IMR-90 (cell line): ENCODE measurements around the gene CCL19. TPM values are rescaled to one million over a fixed set of nuclear protein-coding genes. Genes with fewer than 3 reads are reported as not detected.

ENCODE experiments used
- ATAC-seq: fragments of 200-7000 bp; cut with Tn5 transposase; 2 replicates; pipeline ENCODE4 v1.9.1; 2020; ENCODE audit warnings: low read depth, mild to moderate bottlenecking, moderate library complexity
- BruUV-seq: library from RNA; stranded (reverse); fragments of 400-500 nt; replicated peaks from 2 replicates; lab custom pipeline; 2021; lab: Mats Ljungman, UMichigan
- CTCF ChIA-PET: fragments of 300-600 bp; formaldehyde crosslinking; extraction: SDS; loops from one replicate; lab custom pipeline; 2021; ENCODE audit warnings: antibody characterized with exemption; lab: Yijun Ruan, JAX
- POLR2A ChIA-PET: fragments of 300-600 bp; sonication (Branson Sonifier 250); formaldehyde crosslinking; loops from one replicate; lab custom pipeline; 2022; ENCODE audit warnings: antibody characterized with exemption; ENCODE audit not compliant: unreplicated experiment; lab: Charles Lee
- DNase-seq: peaks from one replicate; pipeline ENCODE4 v3.0.0; 2013
- H2AFZ ChIP-seq: replicated peaks from 2 replicates; pipeline ENCODE3; 2013; ENCODE audit warnings: low read length, mild to moderate bottlenecking; ENCODE audit not compliant: poor library complexity
- H2AK5ac ChIP-seq: 2 replicates; pipeline ENCODE4 v1.6.1; 2013; ENCODE audit warnings: low read depth, low read length, inconsistent platforms
- H2AK9ac ChIP-seq: replicated peaks from 2 replicates; pipeline ENCODE3; 2013; ENCODE audit warnings: mild to moderate bottlenecking, low read depth, low read length, moderate library complexity; ENCODE audit not compliant: poor library complexity
- H2BK120ac ChIP-seq: 2 replicates; pipeline ENCODE4 v1.6.1; 2013; ENCODE audit warnings: low read depth, low read length, inconsistent platforms
- H2BK15ac ChIP-seq: 3 replicates; pipeline ENCODE4 v1.6.1; 2013; ENCODE audit warnings: low read depth, low read length, inconsistent platforms
- H2BK20ac ChIP-seq: 2 replicates; pipeline ENCODE4 v1.6.1; 2013; ENCODE audit warnings: low read depth, mild to moderate bottlenecking, inconsistent platforms, low read length, moderate library complexity
- H2BK5ac ChIP-seq: 2 replicates; pipeline ENCODE4 v1.6.1; 2013; ENCODE audit warnings: mild to moderate bottlenecking, low read depth, low read length, inconsistent platforms; ENCODE audit not compliant: poor library complexity, severe bottlenecking
- H3K14ac ChIP-seq: replicated peaks from 2 replicates; pipeline ENCODE4 v1.6.1; 2013; ENCODE audit warnings: low read depth, low read length, inconsistent platforms
- H3K18ac ChIP-seq: 2 replicates; pipeline ENCODE4 v1.6.1; 2013; ENCODE audit warnings: low read depth, low read length, control low read depth
- H3K23ac ChIP-seq: 2 replicates; pipeline ENCODE4 v1.6.1; 2013; ENCODE audit warnings: low read depth, low read length, inconsistent platforms
- H3K27ac ChIP-seq: 2 replicates; pipeline ENCODE4 v1.5.1; 2013; ENCODE audit warnings: mild to moderate bottlenecking, control low read depth, low read length; ENCODE audit not compliant: insufficient read depth
- H3K27me3 ChIP-seq: 2 replicates; pipeline ENCODE4 v1.6.1; 2013; ENCODE audit warnings: low read length; ENCODE audit not compliant: control insufficient read depth, insufficient read depth
- H3K36me3 ChIP-seq: 2 replicates; pipeline ENCODE4 v1.6.1; 2013; ENCODE audit warnings: low read length, mixed read lengths; ENCODE audit not compliant: control insufficient read depth, insufficient read depth
- H3K4ac ChIP-seq: 2 replicates; pipeline ENCODE4 v1.6.1; 2013; ENCODE audit warnings: low read depth, low read length, inconsistent platforms
- H3K4me1 ChIP-seq: 2 replicates; pipeline ENCODE4 v1.6.1; 2013; ENCODE audit warnings: low read length, mixed read lengths; ENCODE audit not compliant: control insufficient read depth, insufficient read depth
- H3K4me2 ChIP-seq: 2 replicates; pipeline ENCODE4 v1.6.1; 2013; ENCODE audit warnings: low read depth, mild to moderate bottlenecking, control low read depth, low read length, moderate library complexity
- H3K4me3 ChIP-seq: 2 replicates; pipeline ENCODE4 v1.5.1; 2013; ENCODE audit warnings: low read depth, mild to moderate bottlenecking, control low read depth, low read length, moderate library complexity; ENCODE audit not compliant: insufficient read depth
- H3K56ac ChIP-seq: 2 replicates; pipeline ENCODE4 v1.6.1; 2013; ENCODE audit warnings: low read length, inconsistent platforms; ENCODE audit not compliant: insufficient read depth; ENCODE audit errors: extremely low read depth
- H3K79me1 ChIP-seq, 2 experiments: 2 replicates each; pipeline ENCODE4 v1.6.1; 2013; ENCODE audit warnings: low read length in 2 of 2, inconsistent platforms in 1 of 2, low read depth in 1 of 2
- H3K9ac ChIP-seq: 2 replicates; pipeline ENCODE4 v1.6.1; 2013; ENCODE audit warnings: low read depth, low read length, control low read depth
- H3K9me1 ChIP-seq: 2 replicates; pipeline ENCODE4 v1.6.1; 2013; ENCODE audit warnings: low read length, inconsistent platforms; ENCODE audit not compliant: insufficient read depth
- H3K9me3 ChIP-seq: 2 replicates; pipeline ENCODE4 v1.6.1; 2013; ENCODE audit warnings: low read length; ENCODE audit not compliant: control insufficient read depth, insufficient read depth
- H4K20me1 ChIP-seq: 2 replicates; pipeline ENCODE4 v1.6.1; 2013; ENCODE audit warnings: low read length, inconsistent platforms; ENCODE audit not compliant: insufficient read depth
- H4K5ac ChIP-seq: 2 replicates; pipeline ENCODE4 v1.6.1; 2013; ENCODE audit warnings: mild to moderate bottlenecking, low read depth, low read length, control low read depth
- H4K8ac ChIP-seq, 2 experiments: 2 replicates each; pipeline ENCODE4 v1.6.1; 2013; ENCODE audit warnings: low read depth in 2 of 2, low read length in 2 of 2, control low read depth in 1 of 2, inconsistent platforms in 1 of 2
- H4K91ac ChIP-seq: 2 replicates; pipeline ENCODE4 v1.6.1; 2013; ENCODE audit warnings: low read depth, low read length, inconsistent platforms; ENCODE audit not compliant: insufficient read depth
- BHLHE40 ChIP-seq: fragments of 150-350 bp; IDR thresholded peaks from 2 replicates; pipeline ENCODE4 v1.6.1; 2016; ENCODE audit warnings: mild to moderate bottlenecking, low read depth, low read length
- CEBPB ChIP-seq: IDR thresholded peaks from 2 replicates; pipeline ENCODE4 v1.6.1; 2012; ENCODE audit warnings: low read depth, low read length, improper control_type of control experiment
- CHD1 ChIP-seq: IDR thresholded peaks from 2 replicates; pipeline ENCODE4 v1.6.1; 2012; ENCODE audit warnings: low read depth, low read length, improper control_type of control experiment
- FOS ChIP-seq: fragments of 150-350 bp; IDR thresholded peaks from 2 replicates; pipeline ENCODE4 v1.6.1; 2016; ENCODE audit warnings: low read depth, low read length
- MAFK ChIP-seq: IDR thresholded peaks from 2 replicates; pipeline ENCODE4 v1.6.1; 2012; ENCODE audit warnings: low read depth, low read length, improper control_type of control experiment
- MAZ ChIP-seq: IDR thresholded peaks from 2 replicates; pipeline ENCODE4 v1.6.1; 2012; ENCODE audit warnings: low read depth, mild to moderate bottlenecking, low read length, improper control_type of control experiment, moderate library complexity, borderline replicate concordance
- MXI1 ChIP-seq: IDR thresholded peaks from 2 replicates; pipeline ENCODE4 v1.6.1; 2012; ENCODE audit warnings: low read depth, mild to moderate bottlenecking, low read length, moderate library complexity, borderline replicate concordance
- NFE2L2 ChIP-seq: fragments of 150-350 bp; IDR thresholded peaks from 2 replicates; pipeline ENCODE4 v1.6.1; 2016; ENCODE audit warnings: low read depth, mild to moderate bottlenecking, low read length
- POLR2A ChIP-seq: IDR thresholded peaks from 2 replicates; pipeline ENCODE4 v1.6.1; 2012; ENCODE audit warnings: mild to moderate bottlenecking, low read depth, low read length
- RAD21 ChIP-seq: IDR thresholded peaks from 2 replicates; pipeline ENCODE4 v1.6.1; 2012; ENCODE audit warnings: low read length, improper control_type of control experiment
- RCOR1 ChIP-seq: IDR thresholded peaks from 2 replicates; pipeline ENCODE4 v1.6.1; 2012; ENCODE audit warnings: mild to moderate bottlenecking, low read length, improper control_type of control experiment; ENCODE audit not compliant: insufficient replicate concordance
- RFX5 ChIP-seq: IDR thresholded peaks from 2 replicates; pipeline ENCODE4 v1.8.0; 2012; ENCODE audit warnings: low read depth, mild to moderate bottlenecking, low read length, moderate library complexity
- SMC3 ChIP-seq: fragments of 150-350 bp; IDR thresholded peaks from 2 replicates; pipeline ENCODE4 v1.6.1; 2016; ENCODE audit warnings: low read depth, mild to moderate bottlenecking, antibody characterized with exemption, low read length, moderate library complexity
- WGBS, 2 experiments: methylation state at CpG; one replicate each; pipeline versions ENCODE4 v1.1.5 to v1.1.7; 2013; ENCODE audit warnings: missing lambda C conversion rate in 2 of 2; ENCODE audit not compliant: insufficient read length in 1 of 2; ENCODE audit errors: extremely low coverage in 2 of 2; 5-methylcytosine and 5-hydroxymethylcytosine counted together
- dilution Hi-C: fragments of 300-500 bp; cut with HindIII; formaldehyde crosslinking; loops from one replicate; pipeline ENCODE4 v1.14.3; 2018; ENCODE audit warnings: low sequenced_read_pairs; ENCODE audit not compliant: unreplicated experiment
- in situ Hi-C: fragments of 300-500 bp; cut with MboI; formaldehyde crosslinking; loops from 3 replicates; pipeline ENCODE4 v1.14.3; 2019; ENCODE audit warnings: low sequenced_read_pairs, inconsistent platforms, mixed read lengths
- intact Hi-C: fragments of 100-400 bp; cut with micrococcal nuclease; formaldehyde crosslinking; loops from 2 replicates; pipeline ENCODE4 v1.10.0; 2022
- polyA plus RNA-seq, 3 experiments: library from polyadenylated mRNA; depleted of rRNA; stranded (reverse); fragments of >200 nt; gene quantifications; 2 replicates each; pipeline ENCODE4 v1.2.3, GENCODE V29; 2012; ENCODE audit warnings: low replicate concordance in 1 of 3
- total RNA-seq: library from RNA; depleted of rRNA; stranded (reverse); fragments of >200 nt; gene quantifications from 2 replicates; pipeline ENCODE4 v1.2.3, GENCODE V29; 2012
- TF ChIP-seq, protein P1 (sequence below): fragments of 150-350 bp; IDR thresholded peaks from 2 replicates; pipeline ENCODE4 v1.6.1; 2017; ENCODE audit warnings: mild to moderate bottlenecking, antibody characterized with exemption, low read length, low read depth
- TF ChIP-seq, protein P2 (sequence below): conservative IDR thresholded peaks from 2 replicates; pipeline ENCODE4 v1.5.1; 2012; ENCODE audit warnings: mild to moderate bottlenecking, low read depth, low read length, improper control_type of control experiment
- TF ChIP-seq, protein P3 (sequence below): fragments of 150-350 bp; IDR thresholded peaks from 2 replicates; pipeline ENCODE4 v1.6.1; 2016; ENCODE audit warnings: low read depth, mild to moderate bottlenecking, low read length, moderate library complexity, borderline replicate concordance

CCL19 gene
- total and polyA plus RNA-seq, 2 of the 4 experiments (the other 2 are of a cell fraction), result not detected

DNA sequence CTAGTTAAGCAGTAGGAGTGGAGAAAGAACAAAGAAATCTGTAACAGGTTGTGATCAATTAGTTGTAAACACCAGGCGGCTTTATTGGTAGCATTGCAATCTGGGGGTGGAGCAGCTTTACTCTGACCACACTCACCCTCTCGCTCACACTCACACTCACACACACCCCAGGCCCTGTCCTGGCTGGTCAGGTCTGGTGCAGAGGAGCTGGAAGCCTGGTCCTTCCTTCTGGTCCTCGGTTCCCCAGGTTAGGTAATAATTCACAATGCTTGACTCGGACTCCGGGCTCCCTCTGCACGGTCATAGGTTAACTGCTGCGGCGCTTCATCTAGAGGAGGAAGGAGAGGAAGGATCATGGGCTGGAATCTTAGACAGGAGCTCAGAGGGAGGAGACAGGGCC is 1.6 kb downstream of the CCL19 start:
- POLR2A ChIA-PET, result no interaction called here
- no peak overlapping the region for H2BK5ac ChIP-seq
- in situ Hi-C loops, result no loop called here
- DNase-seq (no peak), ATAC-seq (no peak)
- no peak overlapping the region for H3K18ac ChIP-seq
- WGBS, 2 experiments, result no CpG with 5 or more reads among the region's 8 CpGs
- H3K23ac ChIP-seq, result no peak overlapping the region
- no peak overlapping the region for H2BK15ac ChIP-seq
- no peaks in the 10 kb centered on the region; the same call in 1 of the 2 replicates for H3K4me1 ChIP-seq
- H3K4me2 ChIP-seq, result no peak overlapping the region
- intact Hi-C loops, result no loop called here
- no peak overlapping the region for H2BK120ac ChIP-seq
- no peak overlapping the region for H3K14ac ChIP-seq
- no TSS peak for BruUV-seq
- no peak overlapping the region for H2AK5ac ChIP-seq
- no peak overlapping the region for H4K8ac ChIP-seq
- H2AK9ac ChIP-seq, result no peak overlapping the region
- no peaks in the 10 kb centered on the region for H3K79me1 ChIP-seq
- H4K91ac ChIP-seq, result no peak overlapping the region
- H2AFZ ChIP-seq, result no peak overlapping the region
- H3K27ac ChIP-seq, result no peak overlapping the region
- no peak overlapping the region for H3K56ac ChIP-seq
- H3K36me3 ChIP-seq, result no peaks in the 10 kb centered on the region
- CTCF ChIA-PET, result interaction anchor here (0.9 kb wide), 1 partner anchor 13 kb away, joined by 3 read pairs; no protein-coding TSS in a partner anchor
- no peaks in the 10 kb centered on the region for H3K9me3 ChIP-seq
- H4K5ac ChIP-seq, result no peak overlapping the region
- no peak overlapping the region for H3K4me3 ChIP-seq
- no peaks in the 10 kb centered on the region for H3K27me3 ChIP-seq
- H3K9me1 ChIP-seq, result 0 out of 2 replicates have a peak, but pooled peaks cover 4% of the 10 kb centered on the region
- dilution Hi-C loops, result no loop called here
- H3K9ac ChIP-seq, result no peak overlapping the region
- H4K20me1 ChIP-seq, result no peaks in the 10 kb centered on the region
- no peak for TF ChIP-seq POLR2A
- no peak for TF ChIP-seq SMC3
- TF ChIP-seq RCOR1, result no peak
- TF ChIP-seq MAZ, result no peak
- no peak for TF ChIP-seq MAFK
- TF ChIP-seq FOS, result no peak
- no peak for TF ChIP-seq MXI1
- TF ChIP-seq, protein P1, sequence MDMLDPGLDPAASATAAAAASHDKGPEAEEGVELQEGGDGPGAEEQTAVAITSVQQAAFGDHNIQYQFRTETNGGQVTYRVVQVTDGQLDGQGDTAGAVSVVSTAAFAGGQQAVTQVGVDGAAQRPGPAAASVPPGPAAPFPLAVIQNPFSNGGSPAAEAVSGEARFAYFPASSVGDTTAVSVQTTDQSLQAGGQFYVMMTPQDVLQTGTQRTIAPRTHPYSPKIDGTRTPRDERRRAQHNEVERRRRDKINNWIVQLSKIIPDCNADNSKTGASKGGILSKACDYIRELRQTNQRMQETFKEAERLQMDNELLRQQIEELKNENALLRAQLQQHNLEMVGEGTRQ, result no peak
- TF ChIP-seq, protein P2, sequence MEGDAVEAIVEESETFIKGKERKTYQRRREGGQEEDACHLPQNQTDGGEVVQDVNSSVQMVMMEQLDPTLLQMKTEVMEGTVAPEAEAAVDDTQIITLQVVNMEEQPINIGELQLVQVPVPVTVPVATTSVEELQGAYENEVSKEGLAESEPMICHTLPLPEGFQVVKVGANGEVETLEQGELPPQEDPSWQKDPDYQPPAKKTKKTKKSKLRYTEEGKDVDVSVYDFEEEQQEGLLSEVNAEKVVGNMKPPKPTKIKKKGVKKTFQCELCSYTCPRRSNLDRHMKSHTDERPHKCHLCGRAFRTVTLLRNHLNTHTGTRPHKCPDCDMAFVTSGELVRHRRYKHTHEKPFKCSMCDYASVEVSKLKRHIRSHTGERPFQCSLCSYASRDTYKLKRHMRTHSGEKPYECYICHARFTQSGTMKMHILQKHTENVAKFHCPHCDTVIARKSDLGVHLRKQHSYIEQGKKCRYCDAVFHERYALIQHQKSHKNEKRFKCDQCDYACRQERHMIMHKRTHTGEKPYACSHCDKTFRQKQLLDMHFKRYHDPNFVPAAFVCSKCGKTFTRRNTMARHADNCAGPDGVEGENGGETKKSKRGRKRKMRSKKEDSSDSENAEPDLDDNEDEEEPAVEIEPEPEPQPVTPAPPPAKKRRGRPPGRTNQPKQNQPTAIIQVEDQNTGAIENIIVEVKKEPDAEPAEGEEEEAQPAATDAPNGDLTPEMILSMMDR, result no peak
- TF ChIP-seq RFX5, result no peak
- no peak for TF ChIP-seq BHLHE40
- no peak for TF ChIP-seq NFE2L2
- TF ChIP-seq CHD1, result no peak
- no peak for TF ChIP-seq RAD21
- TF ChIP-seq, protein P3, sequence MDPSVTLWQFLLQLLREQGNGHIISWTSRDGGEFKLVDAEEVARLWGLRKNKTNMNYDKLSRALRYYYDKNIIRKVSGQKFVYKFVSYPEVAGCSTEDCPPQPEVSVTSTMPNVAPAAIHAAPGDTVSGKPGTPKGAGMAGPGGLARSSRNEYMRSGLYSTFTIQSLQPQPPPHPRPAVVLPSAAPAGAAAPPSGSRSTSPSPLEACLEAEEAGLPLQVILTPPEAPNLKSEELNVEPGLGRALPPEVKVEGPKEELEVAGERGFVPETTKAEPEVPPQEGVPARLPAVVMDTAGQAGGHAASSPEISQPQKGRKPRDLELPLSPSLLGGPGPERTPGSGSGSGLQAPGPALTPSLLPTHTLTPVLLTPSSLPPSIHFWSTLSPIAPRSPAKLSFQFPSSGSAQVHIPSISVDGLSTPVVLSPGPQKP, result no peak
- TF ChIP-seq CEBPB, result no peak
- H2BK20ac ChIP-seq, result no peak overlapping the region
- no peak overlapping the region for H3K4ac ChIP-seq
